Measurements from ENCODE around the gene NRCAM.

DNA sequence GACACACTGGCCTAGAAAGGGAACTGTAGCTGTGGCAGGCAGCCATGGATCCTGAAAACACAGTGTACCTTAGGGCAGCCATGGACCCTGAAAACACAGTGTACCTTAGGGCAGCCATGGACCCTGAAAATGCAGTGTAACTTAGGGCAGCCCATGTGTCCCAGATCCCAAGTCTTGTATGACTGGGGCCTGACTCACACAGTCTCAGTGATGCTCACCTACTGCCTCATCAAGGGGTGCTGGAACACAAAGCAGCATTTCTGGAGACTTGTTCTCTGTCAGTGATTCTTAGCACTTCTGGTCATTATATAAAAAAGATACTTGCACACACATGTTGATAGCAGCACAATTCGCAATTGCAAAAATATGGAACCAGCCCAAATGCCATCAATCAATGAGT, 255.9 kb downstream of the NRCAM start:
- TF ChIP-seq, protein P1, sequence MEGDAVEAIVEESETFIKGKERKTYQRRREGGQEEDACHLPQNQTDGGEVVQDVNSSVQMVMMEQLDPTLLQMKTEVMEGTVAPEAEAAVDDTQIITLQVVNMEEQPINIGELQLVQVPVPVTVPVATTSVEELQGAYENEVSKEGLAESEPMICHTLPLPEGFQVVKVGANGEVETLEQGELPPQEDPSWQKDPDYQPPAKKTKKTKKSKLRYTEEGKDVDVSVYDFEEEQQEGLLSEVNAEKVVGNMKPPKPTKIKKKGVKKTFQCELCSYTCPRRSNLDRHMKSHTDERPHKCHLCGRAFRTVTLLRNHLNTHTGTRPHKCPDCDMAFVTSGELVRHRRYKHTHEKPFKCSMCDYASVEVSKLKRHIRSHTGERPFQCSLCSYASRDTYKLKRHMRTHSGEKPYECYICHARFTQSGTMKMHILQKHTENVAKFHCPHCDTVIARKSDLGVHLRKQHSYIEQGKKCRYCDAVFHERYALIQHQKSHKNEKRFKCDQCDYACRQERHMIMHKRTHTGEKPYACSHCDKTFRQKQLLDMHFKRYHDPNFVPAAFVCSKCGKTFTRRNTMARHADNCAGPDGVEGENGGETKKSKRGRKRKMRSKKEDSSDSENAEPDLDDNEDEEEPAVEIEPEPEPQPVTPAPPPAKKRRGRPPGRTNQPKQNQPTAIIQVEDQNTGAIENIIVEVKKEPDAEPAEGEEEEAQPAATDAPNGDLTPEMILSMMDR (IDR thresholded peaks at IDR 0.05): no peak
- no peak for TF ChIP-seq POLR2A (IDR thresholded peaks at IDR 0.05)
